C4-2B (cell line): ENCODE measurements around the gene CMTM7.

Experiments used
- H3K27ac ChIP-seq: fragments of 450-650 bp; 2 replicates; pipeline ENCODE4 v1.5.1; 2017
- CTCF ChIP-seq: fragments of 450-650 bp; conservative IDR thresholded peaks from 2 replicates; pipeline ENCODE4 v1.5.1; 2017; ENCODE audit warnings: mild to moderate bottlenecking
- ZFX ChIP-seq: fragments of 450-650 bp; IDR thresholded peaks from 2 replicates; pipeline ENCODE4 v1.6.1; 2017

CMTM7 gene

GRCh38 chr3:32419742-32420125 is 28.1 kb downstream of the CMTM7 start:
- H3K27ac ChIP-seq, result no peak overlapping the region
- no peak for TF ChIP-seq CTCF
- TF ChIP-seq ZFX, result no peak

- no peak for TF ChIP-seq CTCF
- no peak for TF ChIP-seq ZFX
- H3K27ac ChIP-seq, result 0 out of 2 replicates have a peak overlapping the region, but pooled peaks have one; percentile 5
Measured at GRCh38 chr3:32420126-32421038, 28.7 kb downstream of the CMTM7 start.

- TF ChIP-seq ZFX (no peak), CTCF (no peak)
- 0 out of 2 replicates have a peak overlapping the region, but pooled peaks have one; percentile 5 for H3K27ac ChIP-seq
Measured at GRCh38 chr3:32421185-32421584, 29.5 kb downstream of the CMTM7 start.

GRCh38 chr3:32421991-32422859 is 30.6 kb downstream of the CMTM7 start:
- H3K27ac ChIP-seq, result peak overlapping the region; percentile 5; the same call in 1 of the 2 replicates
- no peak for TF ChIP-seq CTCF
- no peak for TF ChIP-seq ZFX

- H3K27ac ChIP-seq, result no peak overlapping the region; the same call in 1 of the 2 replicates
- TF ChIP-seq ZFX (no peak), CTCF (no peak)
Measured at GRCh38 chr3:32422943-32423342, 31.3 kb downstream of the CMTM7 start.

GRCh38 chr3:32423534-32423933 is 31.9 kb downstream of the CMTM7 start:
- no peak overlapping the region for H3K27ac ChIP-seq
- no peak for TF ChIP-seq ZFX
- no peak for TF ChIP-seq CTCF
